ENCODE measurements around the gene AHNAK. TPM values are rescaled to one million over a fixed set of nuclear protein-coding genes. Genes with fewer than 3 reads are reported as not detected.
A peak's percentile ranks its signal among the peaks of the same experiment; 100 is the strongest.

The AHNAK gene
- total RNA-seq, 2 donors from 2014 or later, result 17.6 to 97.3 TPM

DNA sequence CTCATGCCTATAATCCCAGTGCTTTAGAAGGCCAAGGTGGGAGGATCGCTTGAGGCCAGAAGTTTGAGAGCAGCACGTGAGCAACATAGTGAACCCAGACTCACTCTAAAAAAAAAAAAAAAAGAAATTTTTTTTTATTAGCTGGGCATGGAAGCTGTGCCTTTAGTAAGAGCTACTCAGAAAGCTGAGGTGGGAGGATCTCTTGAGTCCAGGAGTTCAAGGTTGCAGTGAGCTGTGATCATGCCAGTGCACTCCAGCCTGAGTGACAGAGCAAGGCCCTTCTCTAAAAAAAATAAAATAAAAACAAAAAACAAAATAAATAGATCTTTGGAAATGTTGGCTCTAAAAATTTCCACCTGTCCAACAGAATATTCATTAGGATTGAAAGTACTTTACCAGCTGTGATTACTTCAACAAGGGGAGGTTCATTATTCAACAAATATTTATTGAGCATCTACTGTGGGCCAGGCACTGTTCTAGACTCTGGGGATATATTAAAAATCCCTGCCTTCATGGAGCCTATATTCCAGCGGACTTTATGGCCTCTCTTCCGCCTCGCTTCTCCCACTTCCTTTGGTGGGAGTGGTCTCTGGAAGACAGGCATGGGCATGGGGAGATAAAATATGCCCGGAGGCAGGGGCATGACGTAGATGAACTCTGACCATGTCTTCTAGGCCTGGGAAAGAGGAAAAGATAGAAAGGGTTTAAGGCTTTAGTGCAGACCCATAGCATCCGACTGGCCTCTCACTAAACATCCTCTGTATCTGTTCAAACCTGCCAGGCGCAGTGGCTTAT lies 47.9 kb downstream of the AHNAK start:
- Mint-ChIP-seq H3K9me3 (no peaks in the 10 kb centered on the region), H3K27ac (no peak overlapping the region), H3K36me3 (no peaks in the 10 kb centered on the region)
- no peak for DNase-seq (ENCODE audit: low spot score in 2 of 2)
- no peak for ATAC-seq

DNA sequence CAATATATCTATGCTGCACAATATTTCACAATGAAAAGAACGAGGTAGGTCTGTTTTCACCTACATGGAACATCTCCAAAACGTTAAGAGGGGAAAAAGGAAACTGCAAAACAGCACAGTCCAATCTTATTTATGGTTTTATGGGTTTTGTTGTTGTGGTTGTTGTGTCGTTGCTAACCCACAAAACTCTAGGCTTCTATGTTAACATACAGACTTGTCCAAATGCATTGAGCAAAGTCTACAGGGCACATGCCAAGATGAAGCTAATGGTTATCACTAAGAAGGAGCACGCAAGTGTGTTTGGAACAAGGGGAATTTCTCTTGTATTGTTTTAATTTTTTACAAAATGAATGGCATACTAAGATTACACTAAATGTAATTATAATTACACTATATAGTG lies 48.6 kb downstream of the AHNAK start:
- Mint-ChIP-seq H3K9me3 (no peaks in the 10 kb centered on the region), H3K27ac (no peak overlapping the region), H3K36me3 (no peaks in the 10 kb centered on the region)
- no peak for DNase-seq (ENCODE audit: low spot score in 2 of 2)
- no peak for ATAC-seq

DNA sequence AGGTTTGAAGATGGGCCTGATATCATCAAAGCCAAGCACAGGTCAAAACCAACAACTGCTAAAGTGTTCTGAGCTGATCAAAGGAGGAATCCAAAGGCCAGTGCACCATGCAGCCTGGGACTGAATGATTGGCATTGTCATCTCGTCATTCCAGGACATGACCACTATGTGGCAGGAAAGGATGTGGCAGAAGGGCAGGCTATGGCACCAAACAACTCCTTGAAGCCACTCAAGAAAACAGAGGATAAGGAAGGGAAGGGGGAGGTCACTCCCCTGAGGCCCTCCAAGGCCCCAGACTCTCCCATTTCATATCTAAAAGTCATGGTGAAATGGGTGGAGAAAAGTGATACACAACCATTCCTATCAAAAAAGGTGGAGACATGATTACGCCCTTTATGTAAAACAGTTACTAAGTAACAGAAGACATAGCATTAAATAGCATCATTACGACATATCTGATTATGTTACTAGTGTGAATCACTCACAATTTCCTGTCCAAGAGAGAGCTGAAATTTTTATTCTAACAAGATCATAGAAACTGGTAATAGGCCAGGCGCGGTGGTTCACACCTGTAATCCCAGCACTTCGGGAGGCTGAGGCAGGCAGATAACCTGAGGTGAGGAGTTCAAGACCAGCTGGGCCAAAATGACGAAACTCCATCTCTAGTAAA lies 49.3 kb downstream of the AHNAK start:
- Mint-ChIP-seq H3K9me3 (no peaks in the 10 kb centered on the region), H3K36me3 (no peaks in the 10 kb centered on the region), H3K27ac (no peak overlapping the region)
- peak; percentile 47 for ATAC-seq
- no peak for DNase-seq (ENCODE audit: low spot score in 2 of 2)

DNA sequence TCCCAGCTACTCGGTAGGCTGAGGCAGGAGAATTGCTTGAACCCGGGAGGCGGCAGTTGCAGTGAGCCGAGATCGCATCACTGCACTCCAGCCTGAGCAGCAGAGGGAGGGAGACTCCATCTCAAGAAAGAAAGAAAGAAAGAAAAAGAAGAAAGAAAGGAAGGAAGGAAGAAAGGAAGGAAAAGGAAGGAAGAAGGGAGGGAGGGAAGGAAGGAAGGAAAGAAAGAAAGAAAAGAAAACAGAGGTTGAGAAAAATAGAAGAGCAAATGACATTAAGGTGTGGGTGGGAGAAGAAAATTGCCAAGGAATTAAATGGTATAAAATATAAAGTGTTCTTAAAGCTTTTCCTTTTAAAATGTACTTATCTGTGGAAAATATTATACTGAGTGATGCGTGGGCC lies 49.9 kb downstream of the AHNAK start:
- no peaks in the 10 kb centered on the region for H3K9me3 Mint-ChIP-seq
- DNase-seq (ENCODE audit: low spot score in 2 of 2), result no peak
- ATAC-seq, result no peak
- no peaks in the 10 kb centered on the region for H3K36me3 Mint-ChIP-seq
- no peak overlapping the region for H3K27ac Mint-ChIP-seq

DNA sequence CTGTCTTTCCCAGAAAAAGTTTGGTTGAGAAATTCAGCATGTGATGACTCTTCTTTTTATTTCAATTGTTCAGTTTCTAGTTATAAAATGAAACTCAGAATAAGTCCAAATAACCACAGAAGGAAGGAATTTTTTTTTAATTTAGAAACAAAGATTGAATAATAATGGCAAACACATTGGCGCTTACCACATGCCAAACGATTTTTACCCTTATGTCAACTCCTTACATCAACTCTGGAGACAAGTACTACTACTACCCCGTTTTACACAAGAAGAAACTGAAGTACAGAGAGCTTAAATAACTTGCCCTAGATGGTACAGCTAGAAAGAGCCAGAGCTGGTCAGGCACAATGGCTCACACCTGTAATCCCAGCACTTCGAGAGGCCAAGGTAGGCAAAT lies 52.4 kb downstream of the AHNAK start:
- ATAC-seq (no peak), DNase-seq (ENCODE audit: low spot score in 2 of 2) (no peak)
- H3K27ac Mint-ChIP-seq, result no peak overlapping the region
- no peaks in the 10 kb centered on the region for H3K36me3 Mint-ChIP-seq
- no peaks in the 10 kb centered on the region for H3K9me3 Mint-ChIP-seq

DNA sequence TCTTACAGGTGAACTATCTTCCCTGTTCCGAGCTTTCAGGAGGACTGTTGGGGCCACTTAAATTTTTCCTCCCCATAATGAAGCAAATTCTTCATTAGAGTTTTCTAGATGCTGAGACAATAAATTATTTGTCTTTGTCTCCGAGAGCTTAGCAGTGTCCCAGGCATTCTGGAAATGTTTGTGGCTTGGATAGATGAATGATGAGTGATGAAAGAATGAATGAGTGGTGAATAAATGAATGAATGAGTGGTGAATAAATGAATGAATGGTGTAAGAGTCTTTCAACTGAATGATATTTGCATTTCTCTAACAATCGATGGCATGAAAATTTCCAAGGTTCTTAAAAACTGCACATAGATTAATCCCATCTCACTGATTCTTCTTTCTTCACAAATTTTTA lies 52.8 kb downstream of the AHNAK start:
- no peak overlapping the region for H3K27ac Mint-ChIP-seq
- H3K36me3 Mint-ChIP-seq, result no peaks in the 10 kb centered on the region
- no peaks in the 10 kb centered on the region for H3K9me3 Mint-ChIP-seq
- no peak for ATAC-seq
- DNase-seq (ENCODE audit: low spot score in 2 of 2), result no peak

DNA sequence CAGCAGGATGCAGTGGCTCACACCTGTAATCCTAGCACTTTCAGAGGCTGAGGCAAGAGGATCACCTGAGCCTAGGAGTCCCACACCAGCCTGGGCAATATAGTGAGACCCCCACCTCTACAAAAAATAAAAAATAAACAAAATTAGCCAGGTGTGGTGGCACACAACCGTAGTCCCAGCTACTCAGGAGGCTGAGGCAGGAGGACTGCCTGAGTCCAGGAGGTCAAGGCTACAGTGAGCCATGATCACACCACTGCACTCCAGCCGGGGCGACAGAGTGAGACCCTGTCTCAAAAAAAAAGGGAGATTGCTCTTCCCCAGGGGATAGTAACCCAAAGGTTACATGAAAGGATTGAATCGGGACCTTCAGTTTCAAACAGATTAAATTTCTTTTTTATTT lies 54.0 kb downstream of the AHNAK start:
- Mint-ChIP-seq H3K27ac (no peak overlapping the region), H3K9me3 (no peaks in the 10 kb centered on the region), H3K36me3 (no peaks in the 10 kb centered on the region)
- DNase-seq (ENCODE audit: low spot score in 2 of 2) (no peak), ATAC-seq (no peak)

DNA sequence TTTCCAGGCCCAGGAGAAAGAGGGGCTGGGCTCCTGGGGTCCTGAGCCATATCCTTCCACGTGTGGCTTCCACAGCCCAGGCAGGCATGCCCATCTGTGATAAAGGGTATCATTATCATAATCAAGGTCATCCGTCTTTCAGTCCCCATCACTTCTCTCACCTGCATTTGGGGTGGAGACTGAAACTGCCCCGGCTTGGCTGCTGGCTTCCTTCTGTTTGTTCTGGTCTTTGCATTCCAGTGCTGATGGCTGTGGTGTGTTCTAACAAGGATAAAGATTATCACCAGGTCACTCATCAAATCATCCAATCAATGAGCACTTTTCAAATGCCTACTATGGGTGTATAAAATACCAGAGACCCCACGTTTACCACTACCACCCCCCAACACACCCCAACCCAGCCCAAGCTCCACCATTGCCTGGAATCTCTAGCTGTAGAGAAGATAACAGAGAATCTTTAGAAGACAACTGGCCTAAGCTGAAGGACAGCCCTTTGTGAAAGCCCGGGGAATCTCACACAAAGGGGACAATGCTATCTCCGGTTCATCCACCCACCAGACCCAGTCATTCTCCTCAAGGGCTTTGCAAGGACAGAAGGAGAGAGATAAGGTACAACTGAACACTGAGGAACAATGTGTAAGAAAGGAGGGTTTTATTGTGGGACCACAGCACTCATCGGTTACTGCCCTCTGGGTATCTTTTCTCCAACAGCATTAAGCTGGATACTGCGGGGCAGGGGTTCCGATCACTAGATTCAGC lies 54.9 kb downstream of the AHNAK start:
- no peak for ATAC-seq
- Mint-ChIP-seq H3K36me3 (no peaks in the 10 kb centered on the region), H3K9me3 (no peaks in the 10 kb centered on the region), H3K27ac (no peak overlapping the region)
- DNase-seq (ENCODE audit: low spot score in 2 of 2), result no peak

DNA sequence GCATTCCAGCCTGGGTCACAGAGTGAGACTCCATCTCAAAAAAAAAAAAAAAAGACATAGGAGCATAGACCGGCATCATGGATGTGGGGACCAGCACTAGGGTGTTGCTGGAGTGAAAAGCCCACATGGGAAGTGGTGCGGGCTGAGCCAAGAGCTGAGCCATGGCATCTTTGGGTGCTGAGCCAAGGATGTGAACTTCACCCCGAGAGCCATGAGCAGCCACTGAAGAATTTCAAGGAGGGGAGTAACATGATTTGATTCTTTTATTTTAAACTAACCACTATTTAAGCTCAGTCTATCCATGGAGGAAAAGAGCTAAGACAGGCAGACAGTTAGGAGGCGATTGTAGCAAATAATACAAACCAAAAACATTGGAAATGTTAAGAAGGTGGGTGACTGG lies 57.4 kb downstream of the AHNAK start:
- Mint-ChIP-seq H3K9me3 (no peaks in the 10 kb centered on the region), H3K36me3 (no peaks in the 10 kb centered on the region), H3K27ac (no peak overlapping the region)
- ATAC-seq (no peak), DNase-seq (ENCODE audit: low spot score in 2 of 2) (no peak)

DNA sequence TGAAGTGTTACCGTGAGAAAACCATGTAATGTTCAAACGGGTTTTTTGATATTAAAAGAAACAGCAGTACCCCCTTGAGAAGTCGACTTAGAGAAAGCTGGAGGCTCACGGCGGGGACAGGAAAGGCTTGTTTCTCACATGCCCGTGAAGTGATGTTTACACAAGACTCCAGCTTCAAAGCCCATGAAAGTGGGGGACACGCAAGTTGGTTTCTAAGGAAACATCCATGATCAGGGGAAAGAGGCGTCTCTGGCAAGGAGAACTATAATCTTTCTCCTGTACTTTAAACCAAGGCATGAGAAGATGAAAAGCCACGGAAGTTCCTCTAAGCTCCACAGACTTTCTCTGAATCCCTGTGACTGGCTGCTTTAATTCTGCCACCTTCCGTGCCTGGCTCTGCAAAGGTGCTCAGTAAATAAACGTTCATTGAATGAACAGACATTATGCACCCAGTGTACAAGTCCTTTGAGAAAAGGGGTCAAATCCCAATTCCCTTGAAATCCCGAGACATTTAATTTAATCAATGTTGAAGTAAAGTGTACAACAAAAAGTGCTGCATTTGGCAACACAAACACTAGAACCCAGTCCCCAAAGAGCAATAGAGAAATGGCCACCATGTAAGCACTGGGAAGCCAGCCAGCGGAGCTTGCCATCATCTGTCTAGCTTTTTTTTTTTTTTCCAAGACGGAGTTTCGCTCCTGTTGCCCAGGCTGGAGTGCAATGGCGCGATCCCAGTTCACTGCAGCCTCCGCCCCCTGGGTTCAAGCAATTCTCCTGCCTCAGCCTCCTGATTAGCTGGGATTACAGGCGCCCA lies 58.7 kb downstream of the AHNAK start:
- no peak for ATAC-seq
- H3K27ac Mint-ChIP-seq, result no peak overlapping the region
- no peaks in the 10 kb centered on the region for H3K9me3 Mint-ChIP-seq
- no peaks in the 10 kb centered on the region for H3K36me3 Mint-ChIP-seq
- no peak for DNase-seq (ENCODE audit: low spot score in 2 of 2)

DNA sequence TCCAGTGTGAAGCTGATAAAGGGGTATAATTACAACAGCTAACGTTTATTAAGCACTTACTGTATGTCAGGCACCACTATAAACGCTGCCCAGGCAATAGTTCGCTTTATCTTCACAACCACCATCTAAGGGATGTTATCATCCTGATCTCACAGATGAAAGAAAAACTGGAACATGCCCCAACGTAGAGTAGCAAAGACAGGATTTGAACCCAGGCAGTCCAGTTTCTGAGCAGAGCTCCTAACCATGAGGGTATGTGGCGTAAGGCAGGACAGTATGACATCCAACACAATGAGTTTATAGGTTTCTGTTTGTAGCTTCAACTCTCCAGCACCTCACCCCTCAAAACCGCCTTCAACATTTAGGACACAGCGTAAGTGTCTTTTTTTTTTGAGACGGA lies 59.5 kb downstream of the AHNAK start:
- no peak overlapping the region for H3K27ac Mint-ChIP-seq
- ATAC-seq (no peak), DNase-seq (ENCODE audit: low spot score in 2 of 2) (no peak)
- H3K36me3 Mint-ChIP-seq, result no peaks in the 10 kb centered on the region
- no peaks in the 10 kb centered on the region for H3K9me3 Mint-ChIP-seq

DNA sequence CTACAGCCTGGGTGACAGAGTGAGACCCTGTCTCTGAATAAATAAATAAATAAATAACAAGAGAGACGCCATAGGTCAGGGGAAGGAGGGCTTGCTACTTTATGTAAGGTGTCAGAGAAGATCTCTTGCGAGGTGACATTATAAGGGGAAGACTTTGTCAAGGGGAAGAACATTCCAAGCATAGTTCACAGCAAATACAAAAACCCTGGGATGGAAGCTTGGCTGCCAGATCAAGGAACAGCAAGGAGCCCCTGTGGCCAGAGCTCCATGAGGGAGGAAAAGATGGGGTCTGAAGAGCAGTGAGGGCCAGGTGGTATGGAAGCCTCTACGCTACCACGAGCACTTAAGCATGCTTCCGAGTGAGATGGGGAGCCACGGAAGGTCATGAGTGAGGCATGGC lies 62.3 kb downstream of the AHNAK start:
- no peaks in the 10 kb centered on the region for H3K9me3 Mint-ChIP-seq
- no peaks in the 10 kb centered on the region for H3K36me3 Mint-ChIP-seq
- peak overlapping the region in 1 of 2 donors; percentile 78 for H3K27ac Mint-ChIP-seq
- ATAC-seq, result no peak
- no peak for DNase-seq (ENCODE audit: low spot score in 2 of 2)

DNA sequence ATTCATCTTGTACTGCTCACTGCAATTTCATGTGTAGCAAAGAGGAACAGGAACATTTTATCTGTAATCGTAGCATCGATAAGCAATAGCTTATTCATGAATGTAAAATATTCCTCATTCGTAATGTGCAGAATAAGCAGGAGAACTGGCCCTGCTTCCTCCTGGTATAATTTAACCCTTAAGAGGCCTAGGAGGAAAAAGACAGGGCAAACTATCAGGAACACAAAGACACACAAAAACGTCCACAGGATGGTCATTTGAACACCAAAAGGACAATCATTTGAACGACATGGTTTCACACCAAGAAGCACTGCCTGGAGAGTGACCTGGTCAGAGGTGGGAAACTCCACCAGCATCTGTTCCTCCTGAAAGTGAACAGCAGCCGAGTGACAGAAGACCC lies 63.9 kb downstream of the AHNAK start:
- ATAC-seq, result no peak

DNA sequence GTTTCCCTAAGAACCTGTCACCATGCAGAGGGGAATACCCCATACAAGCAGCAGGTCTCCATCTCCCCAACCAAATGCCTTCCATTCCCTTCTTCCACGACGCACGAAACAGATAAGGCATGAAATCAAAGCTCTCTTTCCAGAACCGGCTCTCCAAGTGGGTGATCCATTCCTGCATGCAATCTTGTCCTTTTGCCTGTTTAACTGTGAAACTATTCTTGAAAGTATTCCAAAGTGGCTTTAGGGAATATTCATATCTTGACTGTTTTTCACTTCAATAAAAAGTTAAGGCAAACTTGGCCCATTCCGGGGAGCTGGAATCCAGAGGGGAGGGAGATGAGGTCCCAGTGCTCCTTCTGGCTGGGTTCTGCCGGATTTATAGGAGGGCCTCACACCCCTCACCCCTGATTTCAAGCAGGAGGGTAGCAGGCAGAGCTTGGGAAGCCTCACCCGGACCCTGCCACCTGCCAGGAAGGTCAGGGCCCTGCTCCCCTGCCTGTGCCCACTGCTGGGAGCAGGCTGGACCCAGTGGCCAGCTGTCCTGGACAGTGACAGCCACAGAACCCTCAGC lies 66.9 kb downstream of the AHNAK start:
- DNase-seq (ENCODE audit: low spot score in 2 of 2) (no peak), ATAC-seq (no peak)
- Mint-ChIP-seq H3K9me3 (no peaks in the 10 kb centered on the region), H3K36me3 (no peaks in the 10 kb centered on the region), H3K27ac (no peak overlapping the region)

More for the DNA sequence above, 63.9 kb downstream of the AHNAK start:
- H3K27ac Mint-ChIP-seq, result no peak overlapping the region
- H3K9me3 Mint-ChIP-seq, result no peaks in the 10 kb centered on the region
- H3K36me3 Mint-ChIP-seq, result no peaks in the 10 kb centered on the region
- DNase-seq (ENCODE audit: low spot score in 2 of 2), result no peak

DNA sequence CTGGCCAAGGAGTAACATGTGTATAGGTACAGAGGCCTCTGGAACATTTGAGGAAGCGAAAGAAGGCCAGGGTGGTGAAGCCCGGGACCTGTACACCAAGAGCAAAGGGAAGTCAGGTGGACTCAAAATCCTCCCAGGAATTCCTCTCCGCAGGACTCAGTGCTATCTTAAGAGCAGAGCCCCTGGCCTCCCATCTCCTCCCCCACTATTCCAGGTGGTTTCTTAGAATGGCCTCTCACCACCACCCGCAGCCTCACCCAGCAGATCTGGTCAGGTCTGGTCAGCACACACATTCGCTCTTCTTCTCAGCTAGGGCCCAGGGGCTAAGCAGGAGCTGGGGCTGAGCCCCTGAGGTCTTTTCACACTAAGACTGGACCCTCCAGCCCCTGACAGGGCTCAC lies 68.7 kb downstream of the AHNAK start:
- no peak for ATAC-seq
- DNase-seq (ENCODE audit: low spot score in 2 of 2), result no peak
- H3K36me3 Mint-ChIP-seq, result no peaks in the 10 kb centered on the region
- H3K9me3 Mint-ChIP-seq, result no peaks in the 10 kb centered on the region
- H3K27ac Mint-ChIP-seq, result peak overlapping the region in 1 of 2 donors; percentile 9

DNA sequence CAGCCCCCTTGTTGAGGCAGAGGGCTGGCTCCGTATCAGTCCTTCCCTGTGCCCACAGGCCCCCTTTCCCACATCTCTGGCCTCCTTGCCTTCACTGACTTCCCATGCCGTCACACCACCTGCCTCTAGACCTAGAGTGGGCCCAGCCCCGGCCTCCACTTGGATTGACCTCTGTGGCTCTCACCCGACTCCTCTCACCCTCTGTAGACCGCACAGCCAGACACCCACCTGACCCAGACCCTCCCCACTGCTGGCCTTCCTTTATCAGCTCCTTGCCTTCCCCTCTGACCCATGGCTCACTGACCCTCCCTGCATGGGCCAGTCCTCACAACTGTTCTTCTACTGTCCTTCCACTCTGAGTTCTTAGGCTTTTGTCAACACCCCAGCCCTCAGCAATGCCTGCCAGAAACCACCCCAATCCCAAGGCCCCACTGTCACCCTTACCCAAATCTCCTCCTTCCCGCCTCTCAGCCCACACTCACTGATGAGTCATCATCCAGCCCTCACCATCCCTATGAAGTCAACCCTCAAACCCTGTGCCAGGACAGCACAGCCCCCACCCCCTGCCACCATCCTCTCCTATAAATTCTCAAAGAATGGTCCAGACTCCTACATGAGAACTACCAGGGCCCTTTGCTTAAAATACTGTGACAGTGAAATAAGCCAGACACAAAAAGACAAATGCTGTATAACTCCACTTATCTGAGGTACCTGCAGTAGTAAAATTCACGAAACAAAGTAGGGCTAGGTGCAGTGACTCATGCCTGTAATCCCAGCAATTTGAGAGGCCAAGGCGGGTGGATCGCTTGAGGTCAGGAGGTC lies 74.3 kb downstream of the AHNAK start:
- Mint-ChIP-seq H3K9me3 (no peaks in the 10 kb centered on the region), H3K27ac (peak overlapping the region in 1 of 2 donors; percentile 14), H3K36me3 (no peaks in the 10 kb centered on the region)
- no peak for DNase-seq (ENCODE audit: low spot score in 2 of 2)
- peak in 1 of 2 donors; percentile 36 for ATAC-seq
